Renal pelvis (tissue), 4 donors: Measurements from ENCODE around the gene RPS27A. TPM values are rescaled to one million over a fixed set of nuclear protein-coding genes. Genes with fewer than 3 reads are reported as not detected.
"Not testable (repeated sequence)": the region's sequence is repeated elsewhere in the genome, so short reads cannot be mapped to it uniquely, and the experiment has no call there.

Source experiments
- DNase-seq: peaks from one replicate; pipeline ENCODE4 v3.0.0-alpha.2; 2013
- polyA plus RNA-seq, 3 donors: library from polyadenylated mRNA; unstranded; fragments of 120-200 nt; gene quantifications; one replicate each; pipeline ENCODE4 v1.2.1, GENCODE V29; 2013; ENCODE audit not compliant: insufficient read length in 3 of 3

Gene RPS27A
- polyA plus RNA-seq, 3 donors, result 1,638 to 2,034 (median 1,740) TPM

- not testable (repeated sequence) for DNase-seq
Measured at GRCh38 chr2:55279859-55280424, 47.5 kb downstream of the RPS27A start.

GRCh38 chr2:55280851-55281546 is 48.5 kb downstream of the RPS27A start:
- DNase-seq, result not testable (repeated sequence)

- DNase-seq, result peak; percentile 62
Measured at GRCh38 chr2:55282110-55282917, 49.8 kb downstream of the RPS27A start.

GRCh38 chr2:55283083-55283482 is 50.6 kb downstream of the RPS27A start:
- DNase-seq, result no peak

Other genes starting within 250 kb of the RPS27A start
- gene RTN4, start 182.2 kb upstream of the RPS27A start, polyA plus RNA-seq, result 100 to 1,000 TPM; 305 to 369 (median 309) TPM
- gene CLHC1, start 395 bp upstream of the RPS27A start, polyA plus RNA-seq, result 10 to 100 TPM; 16.6 to 33.0 (median 30.4) TPM
- 10 to 100 TPM; 37.6 to 48.2 (median 41.2) TPM for gene MTIF2, start 36.5 kb downstream of the RPS27A start, polyA plus RNA-seq
- gene CCDC88A, start 187.2 kb downstream of the RPS27A start, polyA plus RNA-seq, result 10 to 100 TPM; 50.7 to 79.0 (median 71.5) TPM